Spinal cord (tissue), 10 donors: Measurements from ENCODE around the gene MCC. TPM values are rescaled to one million over a fixed set of nuclear protein-coding genes. Genes with fewer than 3 reads are reported as not detected.

Experiments used
- DNase-seq, 6 donors: peaks; one replicate each; pipeline versions ENCODE4 v3.0.0 to v3.0.0-alpha.2; 2013 to 2015; ENCODE audit warnings: low spot score in 6 of 6, low read depth in 4 of 6
- H3K27ac ChIP-seq: one replicate; pipeline ENCODE4 v1.5.1; 2013; ENCODE audit warnings: low read depth, low read length, control low read depth
- H3K27me3 ChIP-seq: one replicate; pipeline ENCODE4 v1.6.1; 2013; ENCODE audit warnings: low read length; ENCODE audit not compliant: control insufficient read depth, insufficient read depth
- H3K36me3 ChIP-seq: one replicate; pipeline ENCODE4 v1.6.1; 2013; ENCODE audit warnings: low read length; ENCODE audit not compliant: control insufficient read depth, insufficient read depth
- H3K4me1 ChIP-seq: one replicate; pipeline ENCODE4 v1.6.1; 2013; ENCODE audit warnings: low read length; ENCODE audit not compliant: control insufficient read depth, insufficient read depth
- H3K4me3 ChIP-seq: one replicate; pipeline ENCODE4 v1.5.1; 2013; ENCODE audit warnings: low read depth, low read length, control low read depth
- H3K9me3 ChIP-seq: one replicate; pipeline ENCODE4 v1.6.1; 2013; ENCODE audit warnings: low read length; ENCODE audit not compliant: control insufficient read depth, insufficient read depth
- WGBS: methylation state at CpG from one replicate; pipeline ENCODE4 v1.1.5; 2013; ENCODE audit warnings: missing lambda C conversion rate; ENCODE audit not compliant: insufficient coverage; 5-methylcytosine and 5-hydroxymethylcytosine counted together
- polyA plus RNA-seq, 2 donors: library from polyadenylated mRNA; unstranded; fragments of 120-200 nt; gene quantifications; one replicate each; pipeline ENCODE4 v1.2.1, GENCODE V29; 2013; ENCODE audit not compliant: insufficient read length in 2 of 2
- total RNA-seq, 2 donors: library from RNA; depleted of rRNA in 1 of 2; stranded (reverse); fragments of 120-200 nt in 1 of 2; fragments of >200 nt in 1 of 2; gene quantifications; one replicate each; pipeline versions ENCODE4 v1.2.3 to v1.2.4, GENCODE V29; 2013 to 2014
- donor health status: healthy.

Gene MCC
- total and polyA plus RNA-seq, 4 donors, result 19.2 to 31.7 (median 26.6) TPM

DNA sequence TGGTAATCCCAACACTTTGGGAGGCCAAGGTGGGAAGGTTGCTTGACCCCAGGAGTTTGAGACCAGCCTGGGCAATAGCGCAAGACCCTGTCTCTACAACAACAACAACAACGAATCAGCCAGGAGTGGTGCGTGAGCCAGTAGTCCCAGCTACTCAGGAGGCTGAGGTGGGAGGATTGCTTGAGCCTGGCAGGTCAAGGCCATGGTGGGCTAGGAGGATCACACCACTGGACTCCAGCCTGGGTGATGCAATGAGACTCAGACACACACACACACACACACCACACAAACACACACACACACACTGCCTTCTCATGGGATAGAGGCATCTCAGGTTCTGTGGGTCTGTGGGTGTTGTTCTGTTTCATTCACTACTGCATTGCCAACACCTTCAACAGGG lies 396.6 kb downstream of the MCC start:
- WGBS, result no CpG with 5 or more reads among the region's 3 CpGs

GRCh38 chr5:113090336-113091106 lies 397.7 kb downstream of the MCC start:
- 49% methylated on average over 3 of the region's 11 CpGs for WGBS
- H3K27ac ChIP-seq, result peak overlapping the region; percentile 41
- DNase-seq, result peak in 4 of 6 donors; percentile 25 to 60 (median 38)
- H3K27me3 ChIP-seq, result no peaks in the 10 kb centered on the region
- no peaks in the 10 kb centered on the region for H3K9me3 ChIP-seq
- peaks cover 14% of the 10 kb centered on the region for H3K4me1 ChIP-seq
- peaks cover 2% of the 10 kb centered on the region for H3K36me3 ChIP-seq
- no peak overlapping the region for H3K4me3 ChIP-seq

More for the DNA sequence above, 396.6 kb downstream of the MCC start:
- Histone ChIP-seq H3K27me3 (no peaks in the 10 kb centered on the region), H3K9me3 (no peaks in the 10 kb centered on the region), H3K4me3 (no peak overlapping the region), H3K4me1 (peaks cover 14% of the 10 kb centered on the region), H3K36me3 (no peaks in the 10 kb centered on the region), H3K27ac (peak overlapping the region; percentile 6)
- DNase-seq, result no peak

DNA sequence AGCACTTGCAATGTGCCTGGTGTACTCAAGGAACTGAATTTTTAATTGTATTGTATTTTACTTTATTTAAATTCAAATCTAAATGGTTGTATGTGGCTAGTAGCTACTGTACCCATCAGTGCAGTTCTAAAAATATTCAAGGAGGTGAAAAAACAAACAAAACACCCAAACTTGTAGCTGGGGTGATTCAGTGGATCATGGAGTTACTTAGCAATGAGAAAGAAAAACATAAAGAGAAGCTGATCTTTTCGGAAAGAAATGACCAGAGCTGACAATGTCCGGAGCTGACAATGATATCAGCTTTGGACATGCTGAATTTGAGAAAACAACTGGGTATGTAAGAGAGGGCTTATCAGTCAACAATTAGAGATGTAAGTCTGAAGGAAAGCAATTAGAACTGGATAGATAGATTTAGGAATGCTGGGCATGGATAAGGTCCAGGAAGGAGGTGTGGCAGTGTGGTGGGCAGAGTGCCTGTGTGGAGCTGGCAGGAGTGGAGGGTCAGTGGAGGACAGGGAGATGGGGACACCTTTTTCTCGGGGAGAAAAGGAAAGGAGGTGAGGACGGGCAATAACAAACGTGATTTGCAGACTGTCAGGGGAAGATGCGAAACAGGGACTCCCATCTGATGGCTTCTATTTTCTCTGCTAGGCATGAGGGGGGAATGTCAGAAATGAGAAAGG lies 398.5 kb downstream of the MCC start:
- peak in 1 of 6 donors; percentile 30 for DNase-seq
- peak overlapping the region; percentile 30 for H3K27ac ChIP-seq
- WGBS, result 55% methylated on average over 6 of the region's 6 CpGs

GRCh38 chr5:113087976-113088514 lies 400.2 kb downstream of the MCC start:
- no peak for DNase-seq
- H3K27ac ChIP-seq, result no peak overlapping the region
- peaks cover 17% of the 10 kb centered on the region for H3K4me1 ChIP-seq
- H3K27me3 ChIP-seq, result no peaks in the 10 kb centered on the region
- peaks cover 6% of the 10 kb centered on the region for H3K36me3 ChIP-seq
- WGBS, result 100% methylated on average over 2 of the region's 5 CpGs
- H3K9me3 ChIP-seq, result no peaks in the 10 kb centered on the region
- no peak overlapping the region for H3K4me3 ChIP-seq

More for the DNA sequence above, 398.5 kb downstream of the MCC start:
- Histone ChIP-seq H3K9me3 (no peaks in the 10 kb centered on the region), H3K4me1 (peaks cover 17% of the 10 kb centered on the region), H3K4me3 (no peak overlapping the region), H3K36me3 (peaks cover 6% of the 10 kb centered on the region), H3K27me3 (no peaks in the 10 kb centered on the region)

- Histone ChIP-seq H3K36me3 (peaks cover 6% of the 10 kb centered on the region), H3K4me1 (peaks cover 12% of the 10 kb centered on the region), H3K9me3 (no peaks in the 10 kb centered on the region), H3K4me3 (no peak overlapping the region), H3K27ac (no peak overlapping the region), H3K27me3 (no peaks in the 10 kb centered on the region)
- DNase-seq, result no peak
- 96% methylated on average over 2 of the region's 7 CpGs for WGBS
Observed at GRCh38 chr5:113085880-113086409, 402.3 kb downstream of the MCC start.

- Histone ChIP-seq H3K36me3 (peaks cover 6% of the 10 kb centered on the region), H3K4me1 (peaks cover 9% of the 10 kb centered on the region), H3K27me3 (no peaks in the 10 kb centered on the region), H3K9me3 (no peaks in the 10 kb centered on the region), H3K4me3 (no peak overlapping the region), H3K27ac (no peak overlapping the region)
- DNase-seq, result no peak
- 97% methylated on average over 8 of the region's 8 CpGs for WGBS
Observed at GRCh38 chr5:113085084-113085414, 403.2 kb downstream of the MCC start.

DNA sequence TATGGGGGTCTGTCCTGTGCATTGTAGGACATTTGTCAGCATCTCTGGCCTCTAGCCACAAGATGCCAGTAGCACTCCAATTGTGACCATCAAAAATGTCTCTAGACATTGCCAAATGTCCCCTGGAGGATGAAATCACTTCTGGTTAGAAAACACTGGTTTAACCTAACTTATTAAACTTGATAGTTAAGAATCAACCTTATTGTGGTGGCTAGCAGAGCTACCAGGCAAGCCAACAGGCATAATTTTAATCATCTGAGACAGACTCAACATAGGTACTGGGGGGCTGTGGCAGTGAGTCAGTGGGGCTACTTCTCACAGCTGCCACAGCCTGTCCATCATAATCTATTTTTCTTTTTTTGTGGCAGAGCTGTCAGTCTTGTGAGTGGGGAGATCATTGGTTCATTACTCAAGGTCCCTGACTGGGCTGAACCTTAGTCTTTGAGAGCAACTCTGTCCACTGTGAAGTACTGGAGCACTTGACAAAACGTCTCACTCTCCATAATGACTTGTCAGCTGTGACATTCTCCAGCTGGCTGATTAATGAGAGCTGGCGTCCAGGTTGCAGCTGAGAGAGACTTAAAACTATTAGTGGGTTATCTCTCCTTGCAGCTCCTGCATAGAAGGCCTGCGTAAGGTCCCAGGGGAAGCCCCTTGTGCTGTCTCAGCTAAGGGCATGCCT lies 403.7 kb downstream of the MCC start:
- peak in 2 of 6 donors; percentile 30 to 56 for DNase-seq
- Histone ChIP-seq H3K4me1 (peaks cover 5% of the 10 kb centered on the region), H3K27me3 (no peaks in the 10 kb centered on the region), H3K4me3 (no peak overlapping the region), H3K27ac (no peak overlapping the region), H3K9me3 (no peaks in the 10 kb centered on the region), H3K36me3 (peaks cover 6% of the 10 kb centered on the region)
- 63% methylated on average over 2 of the region's 3 CpGs for WGBS

DNA sequence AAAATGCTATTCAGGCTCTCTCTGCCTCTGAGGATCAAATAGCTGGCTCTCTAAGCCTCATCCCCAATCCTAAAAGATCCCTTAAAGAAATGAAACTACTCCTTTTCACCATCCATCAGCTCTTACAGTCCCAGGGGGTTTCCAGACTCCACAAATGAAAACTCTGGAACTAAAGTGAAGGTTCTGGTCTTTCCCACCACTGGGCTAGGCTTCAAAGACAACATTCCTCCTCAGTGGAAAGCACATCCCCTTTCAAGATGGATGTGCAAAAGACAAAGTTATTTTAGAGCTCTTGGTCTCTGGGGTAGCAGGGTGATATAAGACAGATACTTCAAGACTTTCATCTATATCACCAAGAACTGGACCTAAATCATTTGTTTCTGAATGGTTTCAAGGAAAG lies 404.8 kb downstream of the MCC start:
- Histone ChIP-seq H3K4me3 (no peak overlapping the region), H3K36me3 (peaks cover 6% of the 10 kb centered on the region), H3K4me1 (peaks cover 5% of the 10 kb centered on the region), H3K27me3 (no peaks in the 10 kb centered on the region), H3K9me3 (no peaks in the 10 kb centered on the region), H3K27ac (no peak overlapping the region)
- DNase-seq, result peak in 1 of 6 donors; percentile 41

GRCh38 chr5:113082547-113082905 lies 405.7 kb downstream of the MCC start:
- Histone ChIP-seq H3K27me3 (no peaks in the 10 kb centered on the region), H3K9me3 (no peaks in the 10 kb centered on the region), H3K36me3 (peaks cover 6% of the 10 kb centered on the region), H3K27ac (no peak overlapping the region), H3K4me1 (peaks cover 5% of the 10 kb centered on the region), H3K4me3 (no peak overlapping the region)
- no peak for DNase-seq
- WGBS, result 90% methylated on average over 4 of the region's 7 CpGs
